Measurements from ENCODE around the gene LGALS3. TPM values are rescaled to one million over a fixed set of nuclear protein-coding genes. Genes with fewer than 3 reads are reported as not detected.

LGALS3 gene
- total RNA-seq, 4 donors from 2014 or later = 242 to 1,284 (median 1,203) TPM

GRCh38 chr14:55115861-55116245 lies 13.2 kb upstream of the LGALS3 start:
- Histone ChIP-seq H3K27me3 (no peaks in the 10 kb centered on the region), H3K9me3 (no peaks in the 10 kb centered on the region), H3K36me3 (no peaks in the 10 kb centered on the region), H3K4me3 (no peak overlapping the region), H3K27ac (peak overlapping the region in 3 of 4 donors; percentile 64 to 92 (median 82)), H3K4me1 (peaks cover 0 to 54% (median 7%) of the 10 kb centered on the region in 4 donors)
- TF ChIP-seq, protein P1, sequence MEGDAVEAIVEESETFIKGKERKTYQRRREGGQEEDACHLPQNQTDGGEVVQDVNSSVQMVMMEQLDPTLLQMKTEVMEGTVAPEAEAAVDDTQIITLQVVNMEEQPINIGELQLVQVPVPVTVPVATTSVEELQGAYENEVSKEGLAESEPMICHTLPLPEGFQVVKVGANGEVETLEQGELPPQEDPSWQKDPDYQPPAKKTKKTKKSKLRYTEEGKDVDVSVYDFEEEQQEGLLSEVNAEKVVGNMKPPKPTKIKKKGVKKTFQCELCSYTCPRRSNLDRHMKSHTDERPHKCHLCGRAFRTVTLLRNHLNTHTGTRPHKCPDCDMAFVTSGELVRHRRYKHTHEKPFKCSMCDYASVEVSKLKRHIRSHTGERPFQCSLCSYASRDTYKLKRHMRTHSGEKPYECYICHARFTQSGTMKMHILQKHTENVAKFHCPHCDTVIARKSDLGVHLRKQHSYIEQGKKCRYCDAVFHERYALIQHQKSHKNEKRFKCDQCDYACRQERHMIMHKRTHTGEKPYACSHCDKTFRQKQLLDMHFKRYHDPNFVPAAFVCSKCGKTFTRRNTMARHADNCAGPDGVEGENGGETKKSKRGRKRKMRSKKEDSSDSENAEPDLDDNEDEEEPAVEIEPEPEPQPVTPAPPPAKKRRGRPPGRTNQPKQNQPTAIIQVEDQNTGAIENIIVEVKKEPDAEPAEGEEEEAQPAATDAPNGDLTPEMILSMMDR (IDR thresholded peaks at IDR 0.05) = no peak
- no peak for TF ChIP-seq POLR2A (IDR thresholded peaks at IDR 0.05)
- peak in 1 of 3 donors; percentile 2 for DNase-seq

DNA sequence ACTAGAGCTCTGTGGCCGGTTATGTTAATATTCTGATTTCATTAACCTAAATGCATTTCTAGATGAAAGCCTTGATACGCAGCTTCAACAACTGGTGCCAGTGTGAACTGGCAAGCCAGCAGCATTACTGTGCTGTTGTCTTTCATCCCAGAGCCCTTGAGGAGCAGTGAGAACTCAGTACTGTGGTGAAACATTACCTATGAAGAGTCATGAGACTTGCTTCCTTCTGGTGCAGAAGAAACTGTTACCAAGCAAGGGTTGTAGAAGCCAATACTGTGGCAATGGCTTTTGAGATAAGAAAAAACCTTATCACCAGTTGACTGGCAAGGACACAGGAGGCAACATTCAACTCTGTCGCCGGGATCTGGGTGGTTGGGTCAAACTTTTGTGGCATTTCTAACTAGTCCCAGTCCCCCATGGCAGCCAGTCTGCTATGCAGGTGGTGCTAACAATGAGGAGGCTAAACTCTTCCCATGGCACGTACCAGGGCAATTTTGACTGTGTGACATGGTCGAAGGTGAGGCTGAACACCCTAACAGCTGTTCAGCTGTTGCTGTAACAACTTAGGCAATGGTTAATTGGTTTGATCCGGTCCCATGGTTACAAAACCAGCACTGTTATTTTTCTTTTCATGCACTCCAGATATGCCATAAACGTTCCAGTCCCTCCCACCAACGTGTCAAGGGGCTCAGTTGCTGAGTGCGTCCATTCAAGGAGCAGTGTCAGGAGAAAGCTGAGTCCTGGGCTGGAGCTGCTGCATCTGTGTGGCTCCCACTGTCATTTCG lies 12.6 kb upstream of the LGALS3 start:
- Histone ChIP-seq H3K4me3 (peak overlapping the region in 1 of 4 donors; percentile 28), H3K9me3 (no peaks in the 10 kb centered on the region), H3K4me1 (peaks cover 0 to 55% (median 7%) of the 10 kb centered on the region in 4 donors), H3K27ac (peak overlapping the region in 3 of 4 donors; percentile 64 to 92 (median 82)), H3K36me3 (no peaks in the 10 kb centered on the region), H3K27me3 (no peaks in the 10 kb centered on the region)
- TF ChIP-seq, protein P1 (IDR thresholded peaks at IDR 0.05) = no peak
- peak in 1 of 2 donors; percentile 40 for TF ChIP-seq POLR2A (IDR thresholded peaks at IDR 0.05)
- peak in 2 of 3 donors; percentile 72 to 79 for DNase-seq

GRCh38 chr14:55117803-55118441 lies 11.1 kb upstream of the LGALS3 start:
- no peak for DNase-seq

GRCh38 chr14:55118761-55119160 lies 10.3 kb upstream of the LGALS3 start:
- H3K27me3 ChIP-seq = no peaks in the 10 kb centered on the region
- H3K4me1 ChIP-seq = peaks cover 0 to 70% (median 12%) of the 10 kb centered on the region in 4 donors
- no peaks in the 10 kb centered on the region for H3K36me3 ChIP-seq
- TF ChIP-seq, protein P1 (IDR thresholded peaks at IDR 0.05) = no peak
- TF ChIP-seq POLR2A (IDR thresholded peaks at IDR 0.05) = no peak
- H3K9me3 ChIP-seq = no peaks in the 10 kb centered on the region
- H3K27ac ChIP-seq = peak overlapping the region in 3 of 4 donors; percentile 12 to 49 (median 31)
- no peak overlapping the region for H3K4me3 ChIP-seq
- no peak for DNase-seq

More at GRCh38 chr14:55117803-55118441, 11.1 kb upstream of the LGALS3 start:
- Histone ChIP-seq H3K9me3 (no peaks in the 10 kb centered on the region), H3K27me3 (no peaks in the 10 kb centered on the region), H3K27ac (peak overlapping the region in 3 of 4 donors; percentile 12 to 49 (median 39)), H3K36me3 (no peaks in the 10 kb centered on the region), H3K4me1 (peaks cover 0 to 61% (median 8%) of the 10 kb centered on the region in 4 donors), H3K4me3 (no peak overlapping the region)
- no peak for TF ChIP-seq POLR2A (IDR thresholded peaks at IDR 0.05)
- TF ChIP-seq, protein P1 (IDR thresholded peaks at IDR 0.05) = no peak

DNA sequence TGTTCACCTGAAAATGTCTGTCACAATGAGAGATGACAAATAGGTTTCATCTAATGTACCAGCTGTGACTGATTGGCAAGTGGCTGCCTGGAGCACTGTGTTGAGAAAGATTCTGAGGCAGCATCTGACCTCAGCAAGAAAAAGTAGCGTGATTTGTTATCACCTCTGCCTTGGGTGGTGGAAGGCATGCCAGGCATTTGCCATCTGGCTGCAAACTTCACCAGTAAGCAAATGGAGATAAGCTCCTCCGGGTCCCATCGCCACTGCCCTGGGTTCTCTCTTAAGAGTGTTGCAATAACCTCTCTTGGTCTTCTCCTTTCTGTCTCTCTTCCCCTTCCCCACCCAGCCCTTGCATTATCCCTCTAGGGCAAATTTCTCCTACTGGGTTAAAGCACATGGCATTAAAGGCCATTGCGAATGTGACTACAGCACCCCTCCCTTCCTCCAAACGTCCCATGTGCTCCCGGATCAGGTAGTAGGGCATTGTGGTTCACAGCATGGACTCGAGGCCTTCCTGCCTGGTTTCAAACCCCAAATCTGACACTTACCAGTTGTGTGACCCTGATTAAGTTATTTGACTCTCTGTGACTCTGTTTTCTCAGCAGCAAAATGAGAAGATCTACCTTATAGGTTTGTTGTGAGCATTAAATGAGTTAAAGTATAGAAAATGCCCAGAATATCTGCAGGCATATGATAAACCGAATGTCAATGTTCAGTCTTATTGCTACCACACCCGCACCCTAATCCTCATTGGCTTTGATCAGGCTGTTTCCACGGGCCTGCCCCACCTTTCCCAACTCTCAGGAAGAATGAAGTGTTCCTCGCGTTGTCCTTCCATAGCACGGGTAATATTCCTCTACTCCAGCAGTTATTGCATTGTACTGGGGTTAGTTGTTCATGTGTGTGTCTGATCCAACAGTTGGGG lies 8.2 kb upstream of the LGALS3 start:
- TF ChIP-seq POLR2A (IDR thresholded peaks at IDR 0.05) = no peak
- TF ChIP-seq, protein P1 (IDR thresholded peaks at IDR 0.05) = no peak
- peaks cover 6 to 73% (median 18%) of the 10 kb centered on the region in 4 donors for H3K4me1 ChIP-seq
- H3K9me3 ChIP-seq = no peaks in the 10 kb centered on the region
- DNase-seq = peak in 1 of 3 donors; percentile 72
- no peaks in the 10 kb centered on the region for H3K36me3 ChIP-seq
- peak overlapping the region in 3 of 4 donors; percentile 54 to 90 (median 77) for H3K27ac ChIP-seq
- H3K4me3 ChIP-seq = peak overlapping the region in 1 of 4 donors; percentile 7
- no peaks in the 10 kb centered on the region for H3K27me3 ChIP-seq

All from Peyer's patch (tissue), 4 donors.